Measurements from ENCODE around the gene EIF1AX. TPM values are rescaled to one million over a fixed set of nuclear protein-coding genes. Genes with fewer than 3 reads are reported as not detected.

The EIF1AX gene
- total and polyA plus RNA-seq, 9 of the 15 experiments (the other 6 are each of a cell fraction or from before 2014, with no cell fraction given): 54.2 to 178 (median 73.5) TPM

- H3K4me1 ChIP-seq (replicated peaks in 1 of 2; ENCODE audit: control insufficient read depth in 2 of 2, insufficient read depth in 2 of 2, low read length in 2 of 2): peaks cover 0 to 4% of the 10 kb centered on the region in 2 experiments; a peak in 2 of 5 replicates
- H3K27ac ChIP-seq (ENCODE audit: extremely low read depth, low read depth, low read length): no peak overlapping the region
- no peak overlapping the region for H3K4me3 ChIP-seq
- peaks cover 0 to 6% of the 10 kb centered on the region in 2 experiments; a peak in 1 of 5 replicates for H3K27me3 ChIP-seq (ENCODE audit: control insufficient read depth in 2 of 2, insufficient read depth in 2 of 2, low read length in 2 of 2)
- no peaks in the 10 kb centered on the region for H3K9me3 ChIP-seq (replicated peaks; ENCODE audit: control insufficient read depth, insufficient read depth, low read depth, low read length)
- no peaks in the 10 kb centered on the region for H3K9me1 ChIP-seq (ENCODE audit: control insufficient read depth, insufficient read depth, low read length)
- 3% methylated on average over 10 of the region's 12 CpGs for WGBS (ENCODE audit: insufficient coverage, low coverage, missing lambda C conversion rate)
- DNase-seq (ENCODE audit: extremely low read depth in 1 of 4, low spot score in 3 of 4) (no peak), FAIRE-seq (no peak), ATAC-seq (no peak)
- BruUV-seq (replicated peaks): no TSS peak
- POLR2A ChIA-PET: interaction anchor here (0.7 kb wide), 1 partner anchor 9 kb away, joined by 3 read pairs; no protein-coding TSS in a partner anchor
- CTCF ChIA-PET (ENCODE audit: low intra/inter-chr PET ratio): no interaction called here
- H3K79me2 ChIP-seq (ENCODE audit: control insufficient read depth, insufficient read depth, low read length): no peaks in the 10 kb centered on the region
- no peak overlapping the region for H2AFZ ChIP-seq (ENCODE audit: low read depth, low read length)
- no peaks in the 10 kb centered on the region for H4K20me1 ChIP-seq (replicated peaks; ENCODE audit: control insufficient read depth, insufficient read depth, low read length)
- no peak overlapping the region for H3K4me2 ChIP-seq (ENCODE audit: insufficient read depth, low read length)
- H3K9ac ChIP-seq (ENCODE audit: insufficient read depth in 1 of 2, low read depth in 2 of 2, low read length in 2 of 2): no peak overlapping the region
- in situ Hi-C loops (cut with MboI) (no loop called here), intact Hi-C loops (cut with micrococcal nuclease) (no loop called here)
- no peaks in the 10 kb centered on the region for H3K36me3 ChIP-seq (ENCODE audit: control insufficient read depth, insufficient read depth, low read length)
- TF ChIP-seq E4F1 (CRISPR knock-in tag; IDR thresholded peaks at IDR 0.05; ENCODE audit: borderline replicate concordance) (no peak), NCOA1 (IDR thresholded peaks at IDR 0.05; ENCODE audit: low read depth) (no peak), ZNF551 (CRISPR knock-in tag; IDR thresholded peaks at IDR 0.05) (no peak), CBX3 (IDR thresholded peaks at IDR 0.05; ENCODE audit: borderline replicate concordance in 1 of 2, low read length in 2 of 2) (no peak), PURB (CRISPR knock-in tag; IDR thresholded peaks at IDR 0.05; ENCODE audit: low read depth) (no peak), HDAC2 (IDR thresholded peaks at IDR 0.05) (no peak), PBX2 (CRISPR knock-in tag; IDR thresholded peaks at IDR 0.05; ENCODE audit: low read depth) (no peak), PBX2 (tag; conservative IDR thresholded peaks at IDR 0.05; ENCODE audit: low read depth) (no peak), NFXL1 (CRISPR knock-in tag; IDR thresholded peaks at IDR 0.05) (no peak), ZBTB11 (CRISPR knock-in tag; IDR thresholded peaks at IDR 0.05) (no peak)
Observed at GRCh38 chrX:20118065-20118824, 23.4 kb downstream of the EIF1AX start.
